ENCODE results near the gene SAPCD1.
"Not testable (repeated sequence)": the region's sequence is repeated elsewhere in the genome, so short reads cannot be mapped to it uniquely, and the experiment has no call there.

SAPCD1 gene

DNA sequence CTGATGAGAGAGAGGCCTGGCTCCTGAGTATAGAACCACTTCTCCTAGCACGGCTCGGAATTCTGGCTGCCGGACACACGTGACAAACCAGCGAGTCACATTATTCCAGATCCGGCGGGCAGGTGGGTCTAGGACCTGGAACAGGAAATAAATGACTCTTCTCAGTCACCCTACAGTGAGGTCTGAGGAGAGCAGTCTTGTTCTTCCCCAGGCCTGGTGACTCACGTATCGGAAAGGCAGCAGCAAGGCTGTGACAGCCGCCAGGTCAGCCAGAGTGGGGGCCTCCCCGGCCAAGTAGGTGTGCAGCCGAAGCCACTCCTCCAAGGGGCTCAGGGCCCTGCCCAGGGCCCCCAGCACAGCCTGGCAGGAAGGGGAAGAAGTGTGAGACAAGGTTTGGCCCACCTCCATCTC, 30.3 kb downstream of the SAPCD1 start:
- Histone ChIP-seq H3K4me3 (replicated peaks; ENCODE audit: low read depth, low read length) (no peak overlapping the region), H3K27me3 (replicated peaks; ENCODE audit: control insufficient read depth, insufficient read depth, low read length) (no peaks in the 10 kb centered on the region), H3K36me3 (ENCODE audit: control insufficient read depth, insufficient read depth, low read length) (peaks cover 4% of the 10 kb centered on the region)
- TF ChIP-seq, protein P1, sequence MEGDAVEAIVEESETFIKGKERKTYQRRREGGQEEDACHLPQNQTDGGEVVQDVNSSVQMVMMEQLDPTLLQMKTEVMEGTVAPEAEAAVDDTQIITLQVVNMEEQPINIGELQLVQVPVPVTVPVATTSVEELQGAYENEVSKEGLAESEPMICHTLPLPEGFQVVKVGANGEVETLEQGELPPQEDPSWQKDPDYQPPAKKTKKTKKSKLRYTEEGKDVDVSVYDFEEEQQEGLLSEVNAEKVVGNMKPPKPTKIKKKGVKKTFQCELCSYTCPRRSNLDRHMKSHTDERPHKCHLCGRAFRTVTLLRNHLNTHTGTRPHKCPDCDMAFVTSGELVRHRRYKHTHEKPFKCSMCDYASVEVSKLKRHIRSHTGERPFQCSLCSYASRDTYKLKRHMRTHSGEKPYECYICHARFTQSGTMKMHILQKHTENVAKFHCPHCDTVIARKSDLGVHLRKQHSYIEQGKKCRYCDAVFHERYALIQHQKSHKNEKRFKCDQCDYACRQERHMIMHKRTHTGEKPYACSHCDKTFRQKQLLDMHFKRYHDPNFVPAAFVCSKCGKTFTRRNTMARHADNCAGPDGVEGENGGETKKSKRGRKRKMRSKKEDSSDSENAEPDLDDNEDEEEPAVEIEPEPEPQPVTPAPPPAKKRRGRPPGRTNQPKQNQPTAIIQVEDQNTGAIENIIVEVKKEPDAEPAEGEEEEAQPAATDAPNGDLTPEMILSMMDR (IDR thresholded peaks at IDR 0.05; ENCODE audit: insufficient read depth, low read length, poor library complexity, severe bottlenecking) = no peak
- DNase-seq (ENCODE audit: extremely low read depth, insufficient read length) = no peak

DNA sequence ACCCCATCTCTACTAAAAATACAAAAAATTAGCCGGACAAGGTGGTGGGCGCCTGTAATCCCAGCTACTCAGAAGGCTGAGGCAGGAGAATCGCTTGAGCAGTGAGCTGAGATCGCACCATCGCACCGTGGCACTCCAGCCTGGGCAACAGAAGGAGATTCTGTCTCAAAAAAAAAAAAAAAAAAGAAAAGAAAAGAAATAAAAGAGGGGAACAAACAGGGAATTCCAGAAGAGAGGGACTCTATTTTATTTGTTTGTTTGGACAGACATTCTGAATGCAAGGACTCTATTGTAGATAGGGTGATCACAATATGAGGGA, 31.4 kb downstream of the SAPCD1 start:
- not testable (repeated sequence) for H3K36me3 ChIP-seq (ENCODE audit: control insufficient read depth, insufficient read depth, low read length); DNase-seq (ENCODE audit: extremely low read depth, insufficient read length); H3K27me3 ChIP-seq (replicated peaks; ENCODE audit: control insufficient read depth, insufficient read depth, low read length)
- H3K4me3 ChIP-seq (replicated peaks; ENCODE audit: low read depth, low read length) = peak overlapping the region; percentile 92

DNA sequence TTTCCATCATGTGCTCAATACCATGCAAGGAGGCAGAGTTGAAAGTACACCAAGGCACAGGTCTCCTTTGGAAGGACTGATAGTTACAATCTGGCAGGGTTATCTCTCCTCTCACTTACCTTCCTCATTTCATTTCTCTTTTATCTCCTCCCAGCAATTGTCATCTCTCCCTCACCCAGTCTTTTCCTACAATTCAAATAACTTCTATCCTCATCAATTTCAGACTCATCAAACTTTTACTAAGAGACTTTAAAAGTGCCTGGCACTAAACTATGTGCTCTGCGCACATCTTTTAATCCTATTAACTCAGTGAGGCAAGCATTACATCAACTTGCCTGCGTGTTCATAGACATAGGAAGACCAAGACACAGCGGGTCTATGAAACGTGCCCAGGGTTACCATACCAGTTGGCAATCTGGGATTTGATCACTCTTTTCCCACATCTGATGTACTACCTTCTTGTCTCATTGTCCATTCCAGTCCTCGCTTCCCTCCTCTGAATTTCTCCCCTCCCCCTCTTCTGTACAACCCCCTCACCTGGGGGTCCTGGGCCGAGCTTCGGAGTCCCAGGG, 31.9 kb downstream of the SAPCD1 start:
- Histone ChIP-seq H3K27me3 (replicated peaks; ENCODE audit: control insufficient read depth, insufficient read depth, low read length) (no peaks in the 10 kb centered on the region), H3K36me3 (ENCODE audit: control insufficient read depth, insufficient read depth, low read length) (peaks cover 4% of the 10 kb centered on the region), H3K4me3 (replicated peaks; ENCODE audit: low read depth, low read length) (peak overlapping the region; percentile 92)
- no peak for DNase-seq (ENCODE audit: extremely low read depth, insufficient read length)
- TF ChIP-seq, protein P1 (IDR thresholded peaks at IDR 0.05; ENCODE audit: insufficient read depth, low read length, poor library complexity, severe bottlenecking) = no peak

DNA sequence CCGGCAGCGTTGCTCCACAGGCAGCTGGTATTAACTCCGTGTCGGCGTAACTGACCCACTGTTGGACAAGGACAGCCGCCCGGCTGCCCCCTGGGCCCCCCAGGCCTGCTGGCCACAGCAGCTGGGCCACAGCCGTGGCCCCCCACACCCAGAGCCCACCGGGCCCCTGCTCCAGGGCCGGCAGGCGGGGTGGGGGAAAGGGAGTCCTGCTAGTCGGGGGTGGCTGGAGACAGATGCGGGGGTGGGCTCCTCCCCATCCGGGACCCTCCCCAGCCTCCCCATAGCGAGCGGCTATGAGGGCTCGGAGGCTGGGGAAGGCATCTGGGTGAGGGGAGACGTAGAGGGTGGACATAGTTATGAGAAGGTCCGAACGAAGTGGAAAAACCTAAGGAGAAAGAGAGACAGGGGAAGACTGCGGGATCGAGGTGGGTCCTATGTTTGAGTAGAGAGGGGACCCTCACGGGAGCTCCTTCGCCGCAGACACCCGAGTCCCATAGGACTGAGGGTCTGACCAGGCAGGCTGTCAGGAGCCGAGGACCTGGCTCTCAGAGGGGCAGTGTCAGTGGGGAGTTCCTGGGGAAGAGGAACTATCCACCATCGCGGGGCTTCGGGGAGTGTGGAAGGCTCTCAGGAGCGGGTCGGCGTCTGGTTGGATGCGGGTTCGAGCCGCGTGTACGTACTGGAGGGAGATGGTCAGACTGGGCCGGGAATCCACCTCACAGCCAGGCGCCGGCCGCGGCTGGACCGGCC, 32.6 kb downstream of the SAPCD1 start:
- TF ChIP-seq, protein P1 (IDR thresholded peaks at IDR 0.05; ENCODE audit: insufficient read depth, low read length, poor library complexity, severe bottlenecking) = no peak
- H3K27me3 ChIP-seq (replicated peaks; ENCODE audit: control insufficient read depth, insufficient read depth, low read length) = no peaks in the 10 kb centered on the region
- peaks cover 4% of the 10 kb centered on the region for H3K36me3 ChIP-seq (ENCODE audit: control insufficient read depth, insufficient read depth, low read length)
- no peak for DNase-seq (ENCODE audit: extremely low read depth, insufficient read length)
- H3K4me3 ChIP-seq (replicated peaks; ENCODE audit: low read depth, low read length) = peak overlapping the region; percentile 92

DNA sequence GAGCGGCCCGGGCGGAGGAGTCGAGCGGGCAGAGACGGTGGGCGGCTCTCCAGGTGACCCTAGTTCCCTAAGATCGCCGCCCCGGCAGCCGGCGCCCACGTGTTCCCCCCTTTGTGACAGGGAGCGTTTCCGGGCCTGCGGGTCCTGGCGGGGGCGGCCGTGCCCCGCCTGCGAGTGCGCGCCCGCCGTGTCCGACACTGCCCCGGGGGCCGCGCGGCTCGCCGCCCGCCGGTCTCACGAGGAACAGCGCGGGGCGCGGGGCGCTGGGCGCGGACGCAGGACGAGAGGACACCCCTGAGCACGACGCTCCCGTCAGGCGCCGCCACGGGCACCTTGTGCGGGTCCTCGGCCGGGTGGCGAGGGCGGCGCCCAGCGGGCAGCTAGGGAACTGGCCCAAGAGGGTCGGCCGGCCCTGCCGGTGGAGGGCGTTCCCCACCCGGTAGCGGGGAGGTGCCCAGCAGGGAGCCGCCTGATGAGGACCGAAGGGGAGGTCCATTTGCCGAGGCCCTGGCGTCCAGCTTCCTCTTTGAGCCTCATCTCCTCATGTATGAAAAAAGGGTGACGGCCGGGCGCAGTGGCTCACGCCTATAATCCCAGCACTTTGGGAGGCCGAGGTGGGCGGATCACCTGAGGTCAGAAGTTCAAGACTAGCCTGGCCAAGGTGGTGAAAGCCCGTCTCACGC, 33.3 kb downstream of the SAPCD1 start, which contains the start of gene VARS1:
Gene VARS1 (minus strand): TSS at position 137 of the 683 bp plus-strand sequence. CDS start 535 bp downstream, outside the sequence.
- DNase-seq (ENCODE audit: extremely low read depth, insufficient read length) = peak; percentile 92

More for the DNA sequence above, 33.3 kb downstream of the SAPCD1 start, which contains the start of gene VARS1:
- Histone ChIP-seq H3K27me3 (replicated peaks; ENCODE audit: control insufficient read depth, insufficient read depth, low read length) (no peaks in the 10 kb centered on the region), H3K4me3 (replicated peaks; ENCODE audit: low read depth, low read length) (peak within 1 kb of the TSS; percentile 92), H3K36me3 (ENCODE audit: control insufficient read depth, insufficient read depth, low read length) (peaks cover 4% of the 10 kb centered on the region)
- TF ChIP-seq, protein P1 (IDR thresholded peaks at IDR 0.05; ENCODE audit: insufficient read depth, low read length, poor library complexity, severe bottlenecking) = peak; percentile 83

Measured in GM06990 (cell line).